HL-60 (cell line): ENCODE data around the gene POR.

Source experiments
- DNase-seq, 2 experiments: peaks; one replicate each; pipeline ENCODE4 v3.0.0-alpha.2; 2010 to 2020; ENCODE audit warnings: low read depth in 1 of 2, low spot score in 1 of 2
- H3K27ac ChIP-seq: fragments of 250-450 bp; sonication (Bioruptor Pico); replicated peaks from 2 replicates; pipeline ENCODE4 v1.5.1; 2020; ENCODE audit warnings: mild to moderate bottlenecking, moderate library complexity
- H3K27me3 ChIP-seq: fragments of 250-450 bp; sonication (Bioruptor Pico); 2 replicates; pipeline ENCODE4 v1.5.1; 2021; ENCODE audit warnings: mild to moderate bottlenecking, moderate library complexity; ENCODE audit not compliant: insufficient read depth, poor library complexity, severe bottlenecking
- H3K4me3 ChIP-seq: replicated peaks from 2 replicates; pipeline ENCODE4 v1.5.1; 2011; ENCODE audit warnings: mild to moderate bottlenecking, control low read depth, low read length; ENCODE audit not compliant: insufficient read depth
- GABPA ChIP-seq: IDR thresholded peaks from 2 replicates; pipeline ENCODE4 v1.6.1; 2012; ENCODE audit warnings: low read depth
- POLR2AphosphoS5 ChIP-seq: IDR thresholded peaks from 2 replicates; pipeline ENCODE4 v1.6.1; 2012; ENCODE audit warnings: low read depth
- SPI1 ChIP-seq: IDR thresholded peaks from 2 replicates; pipeline ENCODE4 v1.6.1; 2012; ENCODE audit warnings: low read depth, mild to moderate bottlenecking, borderline replicate concordance
- TF ChIP-seq, protein P1 (sequence below): IDR thresholded peaks from one replicate; pipeline ENCODE4 v1.5.1; 2011; ENCODE audit warnings: low read length, control low read depth, inconsistent platforms; ENCODE audit not compliant: insufficient read depth
- TF ChIP-seq, protein P2 (sequence below): IDR thresholded peaks from 2 replicates; pipeline ENCODE4 v1.6.1; 2012; ENCODE audit warnings: low read depth; ENCODE audit not compliant: insufficient replicate concordance

Gene POR

DNA sequence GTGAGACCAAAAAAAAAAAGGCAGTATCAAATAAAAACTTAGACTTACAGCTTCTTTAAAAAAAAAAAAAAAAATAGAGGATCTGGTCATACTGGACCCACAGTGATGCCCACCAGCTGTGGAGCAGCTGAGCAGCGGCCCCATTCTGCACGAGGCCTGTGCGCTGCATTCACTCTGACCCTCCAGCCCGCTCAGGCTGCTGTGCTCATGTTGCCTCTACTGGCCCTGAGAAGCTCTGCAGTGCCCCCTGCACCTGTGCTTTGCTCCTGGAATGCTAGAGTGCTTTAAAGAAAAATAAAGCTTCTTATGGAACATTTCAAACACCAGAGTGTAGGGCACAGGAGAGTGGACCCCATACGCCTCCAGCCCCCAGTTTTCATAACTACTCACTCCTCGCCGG, 46.3 kb downstream of the POR start:
- H3K27ac ChIP-seq = no peak overlapping the region

GRCh38 chr7:75962607-75963380, 47.8 kb downstream of the POR start:
- Histone ChIP-seq H3K4me3 (no peak overlapping the region), H3K27ac (no peak overlapping the region), H3K27me3 (no peaks in the 10 kb centered on the region)
- DNase-seq = no peak
- no peak for TF ChIP-seq POLR2AphosphoS5
- no peak for TF ChIP-seq SPI1
- TF ChIP-seq GABPA = no peak
- TF ChIP-seq, protein P1, sequence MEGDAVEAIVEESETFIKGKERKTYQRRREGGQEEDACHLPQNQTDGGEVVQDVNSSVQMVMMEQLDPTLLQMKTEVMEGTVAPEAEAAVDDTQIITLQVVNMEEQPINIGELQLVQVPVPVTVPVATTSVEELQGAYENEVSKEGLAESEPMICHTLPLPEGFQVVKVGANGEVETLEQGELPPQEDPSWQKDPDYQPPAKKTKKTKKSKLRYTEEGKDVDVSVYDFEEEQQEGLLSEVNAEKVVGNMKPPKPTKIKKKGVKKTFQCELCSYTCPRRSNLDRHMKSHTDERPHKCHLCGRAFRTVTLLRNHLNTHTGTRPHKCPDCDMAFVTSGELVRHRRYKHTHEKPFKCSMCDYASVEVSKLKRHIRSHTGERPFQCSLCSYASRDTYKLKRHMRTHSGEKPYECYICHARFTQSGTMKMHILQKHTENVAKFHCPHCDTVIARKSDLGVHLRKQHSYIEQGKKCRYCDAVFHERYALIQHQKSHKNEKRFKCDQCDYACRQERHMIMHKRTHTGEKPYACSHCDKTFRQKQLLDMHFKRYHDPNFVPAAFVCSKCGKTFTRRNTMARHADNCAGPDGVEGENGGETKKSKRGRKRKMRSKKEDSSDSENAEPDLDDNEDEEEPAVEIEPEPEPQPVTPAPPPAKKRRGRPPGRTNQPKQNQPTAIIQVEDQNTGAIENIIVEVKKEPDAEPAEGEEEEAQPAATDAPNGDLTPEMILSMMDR = no peak
- TF ChIP-seq, protein P2, sequence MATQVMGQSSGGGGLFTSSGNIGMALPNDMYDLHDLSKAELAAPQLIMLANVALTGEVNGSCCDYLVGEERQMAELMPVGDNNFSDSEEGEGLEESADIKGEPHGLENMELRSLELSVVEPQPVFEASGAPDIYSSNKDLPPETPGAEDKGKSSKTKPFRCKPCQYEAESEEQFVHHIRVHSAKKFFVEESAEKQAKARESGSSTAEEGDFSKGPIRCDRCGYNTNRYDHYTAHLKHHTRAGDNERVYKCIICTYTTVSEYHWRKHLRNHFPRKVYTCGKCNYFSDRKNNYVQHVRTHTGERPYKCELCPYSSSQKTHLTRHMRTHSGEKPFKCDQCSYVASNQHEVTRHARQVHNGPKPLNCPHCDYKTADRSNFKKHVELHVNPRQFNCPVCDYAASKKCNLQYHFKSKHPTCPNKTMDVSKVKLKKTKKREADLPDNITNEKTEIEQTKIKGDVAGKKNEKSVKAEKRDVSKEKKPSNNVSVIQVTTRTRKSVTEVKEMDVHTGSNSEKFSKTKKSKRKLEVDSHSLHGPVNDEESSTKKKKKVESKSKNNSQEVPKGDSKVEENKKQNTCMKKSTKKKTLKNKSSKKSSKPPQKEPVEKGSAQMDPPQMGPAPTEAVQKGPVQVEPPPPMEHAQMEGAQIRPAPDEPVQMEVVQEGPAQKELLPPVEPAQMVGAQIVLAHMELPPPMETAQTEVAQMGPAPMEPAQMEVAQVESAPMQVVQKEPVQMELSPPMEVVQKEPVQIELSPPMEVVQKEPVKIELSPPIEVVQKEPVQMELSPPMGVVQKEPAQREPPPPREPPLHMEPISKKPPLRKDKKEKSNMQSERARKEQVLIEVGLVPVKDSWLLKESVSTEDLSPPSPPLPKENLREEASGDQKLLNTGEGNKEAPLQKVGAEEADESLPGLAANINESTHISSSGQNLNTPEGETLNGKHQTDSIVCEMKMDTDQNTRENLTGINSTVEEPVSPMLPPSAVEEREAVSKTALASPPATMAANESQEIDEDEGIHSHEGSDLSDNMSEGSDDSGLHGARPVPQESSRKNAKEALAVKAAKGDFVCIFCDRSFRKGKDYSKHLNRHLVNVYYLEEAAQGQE = no peak

More for the DNA sequence above, 46.3 kb downstream of the POR start:
- no peak for DNase-seq
- H3K27me3 ChIP-seq = no peaks in the 10 kb centered on the region
- H3K4me3 ChIP-seq = no peak overlapping the region
- TF ChIP-seq POLR2AphosphoS5 = no peak
- TF ChIP-seq, protein P1 = no peak
- TF ChIP-seq, protein P2 = no peak
- no peak for TF ChIP-seq GABPA

DNA sequence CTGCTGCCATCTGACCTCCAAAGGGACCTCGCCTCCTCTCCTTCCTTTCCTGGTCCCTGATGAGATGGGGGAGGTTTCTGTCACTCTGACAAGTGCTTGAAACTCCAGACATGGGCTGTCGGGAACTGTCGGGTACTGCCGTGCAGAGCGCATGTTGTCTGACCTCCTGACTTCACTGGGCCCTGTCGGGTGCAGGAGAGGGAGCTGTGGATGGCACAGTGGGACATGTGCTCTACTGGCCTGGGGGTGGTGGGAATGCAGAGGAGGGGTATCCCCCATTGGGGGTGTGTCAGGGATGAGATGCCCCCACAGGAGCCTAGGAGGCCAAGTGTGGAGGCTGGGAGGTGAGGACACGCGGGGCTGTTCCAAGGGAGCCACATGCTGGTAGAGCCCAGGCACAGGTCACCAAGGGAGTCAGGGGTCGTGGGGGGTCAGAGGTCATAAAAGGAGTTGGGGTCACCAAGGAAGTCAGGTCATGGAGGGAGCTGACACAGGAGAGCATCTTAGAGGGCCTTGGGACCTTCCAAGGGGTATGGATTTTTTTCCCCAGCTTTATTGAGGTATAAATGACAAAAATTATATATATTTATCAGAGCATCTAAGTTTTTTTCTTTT, 48.5 kb downstream of the POR start:
- H3K4me3 ChIP-seq = no peak overlapping the region
- TF ChIP-seq, protein P1 = no peak
- TF ChIP-seq POLR2AphosphoS5 (no peak), SPI1 (no peak), GABPA (no peak)
- TF ChIP-seq, protein P2 = no peak
- DNase-seq = no peak
- H3K27ac ChIP-seq = no peak overlapping the region
- no peaks in the 10 kb centered on the region for H3K27me3 ChIP-seq
